Vagina (tissue), 2 donors: Measurements from ENCODE around the gene MAP3K14.

Experiments used
- CTCF ChIP-seq, 3 experiments: fragments of 450-650 bp in 2 of 3; fragments of 200-600 bp in 1 of 3; sonication (generic) in 1 of 3; IDR thresholded peaks; one replicate each; pipeline ENCODE4 v1.5.1; 2017 to 2019; ENCODE audit warnings: antibody characterized with exemption in 3 of 3, mild to moderate bottlenecking in 2 of 3, moderate library complexity in 2 of 3
- POLR2A ChIP-seq, 2 donors: fragments of 450-650 bp; IDR thresholded peaks; one replicate each; pipeline ENCODE4 v1.6.1; 2017; ENCODE audit warnings: antibody characterized with exemption in 2 of 2, mild to moderate bottlenecking in 2 of 2, moderate library complexity in 2 of 2

GRCh38 chr17:45227926-45228762 is 88.7 kb downstream of the MAP3K14 start:
- TF ChIP-seq CTCF (IDR thresholded peaks at IDR 0.05) (no peak), POLR2A (IDR thresholded peaks at IDR 0.05) (no peak)
